Measurements from ENCODE around the gene KIF1C. TPM values are rescaled to one million over a fixed set of nuclear protein-coding genes. Genes with fewer than 3 reads are reported as not detected.
"Not testable (repeated sequence)": the region's sequence is repeated elsewhere in the genome, so short reads cannot be mapped to it uniquely, and the experiment has no call there.

KIF1C gene
- total RNA-seq, 1 donor from 2014 or later, result 29.1 TPM

DNA sequence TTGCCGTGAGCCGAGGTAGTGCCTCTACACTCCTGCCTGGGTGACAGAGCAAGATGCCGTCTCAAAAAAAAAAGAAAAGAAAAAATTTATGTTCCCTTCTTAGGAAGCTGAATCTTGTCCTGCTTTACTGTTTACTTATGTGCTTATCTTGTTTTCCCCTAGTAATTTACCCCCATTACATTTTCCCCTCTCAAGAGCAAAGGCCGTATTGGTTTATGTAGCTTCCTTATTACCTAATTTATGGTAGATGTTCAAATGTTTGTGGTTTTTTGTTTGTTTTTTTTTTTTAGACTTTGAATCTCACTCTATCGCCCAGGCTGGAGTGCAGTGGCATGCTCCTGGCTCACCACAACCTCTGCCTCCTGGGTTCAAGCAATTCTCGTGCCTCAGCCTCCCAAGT, 47.7 kb downstream of the KIF1C start:
- no peak for DNase-seq

DNA sequence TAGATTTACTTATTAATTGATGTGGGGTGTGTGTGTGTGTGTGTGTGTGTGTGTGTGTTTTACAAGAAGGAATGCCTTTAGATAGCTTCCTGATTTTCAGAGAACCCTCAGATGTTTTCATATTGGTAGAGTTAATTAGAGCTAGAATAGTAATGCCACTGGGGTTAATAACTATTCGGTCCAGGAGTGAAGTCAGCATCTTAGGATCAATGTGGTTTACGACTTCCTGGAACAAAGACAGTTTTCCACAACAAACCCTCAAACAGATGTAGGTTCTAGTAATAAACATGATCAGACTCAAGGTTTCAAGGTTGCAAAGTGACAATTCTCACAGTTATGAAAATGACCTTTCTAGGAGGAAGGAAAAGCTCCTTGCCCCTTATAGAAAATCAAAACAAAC, 49.7 kb downstream of the KIF1C start:
- DNase-seq, result peak; percentile 86

DNA sequence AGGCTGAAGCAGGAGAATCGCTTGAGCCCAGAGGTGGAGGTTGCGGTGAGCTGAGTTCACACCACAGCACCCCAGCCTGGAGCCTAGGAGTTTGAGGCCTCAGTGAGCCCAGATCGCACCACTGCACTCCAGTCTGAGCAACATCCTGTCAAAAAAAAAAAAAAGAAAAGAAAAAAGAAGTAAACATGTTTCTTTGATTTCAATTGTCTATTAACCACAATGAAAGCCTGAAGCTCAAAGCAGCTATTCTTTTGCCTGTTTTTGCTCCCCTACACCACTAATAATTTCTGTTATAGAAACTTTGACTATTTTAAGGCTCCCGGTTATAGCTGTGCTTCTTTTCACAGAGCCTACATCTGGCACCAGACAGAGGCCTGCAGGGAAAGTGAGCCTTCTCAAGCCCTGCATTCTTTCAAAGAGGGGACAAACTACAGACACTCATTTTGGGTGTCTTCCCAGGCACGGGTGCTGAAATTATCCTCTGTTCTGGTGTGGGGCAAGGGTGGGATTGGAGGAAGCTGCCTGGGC, 51.6 kb downstream of the KIF1C start:
- DNase-seq, result no peak

DNA sequence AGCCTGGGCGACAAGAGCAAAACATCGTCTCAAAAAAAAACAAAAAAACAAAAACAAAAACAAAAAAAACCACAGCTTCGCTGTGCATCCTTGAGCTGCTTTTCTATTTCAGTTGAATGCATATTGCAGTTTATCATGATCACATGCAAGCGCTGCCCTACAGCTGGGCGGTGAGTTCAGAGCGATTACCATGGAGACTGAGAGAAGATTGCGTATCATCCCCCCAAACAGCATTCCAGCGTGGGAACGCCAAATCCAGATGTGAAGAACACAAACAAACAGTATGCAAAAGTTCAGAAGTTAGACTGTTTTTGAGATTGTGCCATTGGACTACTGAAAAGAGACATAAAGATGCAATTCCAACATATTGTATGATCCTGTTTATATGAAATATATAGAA, 52.5 kb downstream of the KIF1C start:
- DNase-seq, result peak; percentile 93

DNA sequence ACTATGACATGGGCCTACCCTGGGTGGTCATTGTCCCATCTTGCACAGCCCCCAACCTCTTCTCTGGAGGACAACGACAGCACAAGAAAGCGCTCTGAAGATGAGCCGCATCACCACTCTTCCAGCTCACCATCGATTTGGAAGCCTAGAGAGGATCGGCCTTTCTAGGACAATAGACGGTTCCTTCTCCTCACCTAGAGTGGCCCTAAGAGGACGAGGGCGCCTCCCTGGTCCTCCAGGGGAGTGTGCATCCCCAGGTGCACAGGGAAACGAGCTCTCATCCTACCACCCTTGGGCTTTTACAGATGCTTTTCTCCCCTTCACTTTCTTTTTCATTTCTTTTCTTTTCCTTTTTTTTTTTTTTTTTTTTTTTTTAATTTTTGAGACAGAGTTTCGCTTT, 57.8 kb downstream of the KIF1C start:
- DNase-seq, result no peak

DNA sequence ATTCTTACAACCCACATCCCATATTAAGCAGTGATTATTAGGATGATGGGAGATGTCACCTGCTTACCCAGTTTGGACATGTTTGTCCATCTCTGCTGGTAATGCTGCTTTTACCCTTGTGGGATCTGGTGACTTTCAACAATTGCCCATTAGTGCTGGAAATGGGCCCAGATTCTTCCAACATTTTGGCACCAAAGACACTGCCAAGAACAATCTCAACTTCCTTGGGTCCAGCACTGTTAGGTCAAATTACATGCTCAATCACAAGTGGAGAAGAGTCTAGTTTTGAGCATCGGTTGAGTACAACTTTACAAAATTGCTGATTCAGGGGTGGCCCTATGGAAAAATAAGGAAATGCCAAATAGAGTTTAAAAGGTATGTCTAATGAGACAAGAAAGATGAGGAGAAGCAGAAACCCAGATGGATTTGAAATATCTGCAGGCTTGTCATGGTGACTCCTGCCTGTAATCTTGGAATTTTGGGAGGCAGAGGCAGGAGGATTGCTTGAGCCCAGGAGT, 67.5 kb downstream of the KIF1C start:
- DNase-seq, result no peak

DNA sequence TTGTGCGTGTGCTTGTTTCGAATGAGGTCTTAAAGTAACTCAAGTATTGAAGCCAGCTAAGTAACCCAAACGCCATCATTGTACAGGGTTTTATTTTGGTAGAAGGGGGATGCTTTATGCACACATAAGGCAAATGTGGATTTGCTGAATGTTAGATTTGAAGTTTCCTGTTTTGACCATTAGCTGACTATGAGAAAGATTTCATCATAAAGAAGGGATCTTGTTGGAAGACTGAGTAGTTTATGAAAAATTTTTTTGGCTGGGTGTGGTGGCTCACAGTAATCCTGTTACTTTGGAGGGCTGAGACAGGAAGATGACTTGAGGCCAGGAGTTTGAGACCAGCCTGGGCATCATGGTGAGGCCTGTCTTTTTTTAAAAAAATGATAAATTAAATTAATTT, 70.5 kb downstream of the KIF1C start:
- no peak for DNase-seq

DNA sequence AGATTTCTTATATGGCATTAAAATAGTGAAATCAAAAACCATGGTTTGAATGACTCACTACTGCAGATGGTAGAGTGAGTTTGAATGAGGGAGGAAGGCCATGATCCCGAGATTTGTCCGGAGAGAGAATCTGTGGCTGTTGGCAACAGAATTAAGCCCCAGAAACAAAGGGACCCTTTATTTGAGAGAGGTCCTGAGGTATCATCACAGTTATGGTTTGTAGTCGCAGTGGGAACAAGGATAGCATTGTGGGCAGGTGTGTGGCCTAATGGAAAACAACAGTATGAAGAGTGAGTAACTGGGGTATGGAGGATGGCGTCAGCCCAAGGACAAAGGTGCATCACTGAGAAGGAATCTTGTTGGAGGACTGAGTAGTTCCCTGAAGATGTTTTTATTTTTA, 72.0 kb downstream of the KIF1C start:
- no peak for DNase-seq

DNA sequence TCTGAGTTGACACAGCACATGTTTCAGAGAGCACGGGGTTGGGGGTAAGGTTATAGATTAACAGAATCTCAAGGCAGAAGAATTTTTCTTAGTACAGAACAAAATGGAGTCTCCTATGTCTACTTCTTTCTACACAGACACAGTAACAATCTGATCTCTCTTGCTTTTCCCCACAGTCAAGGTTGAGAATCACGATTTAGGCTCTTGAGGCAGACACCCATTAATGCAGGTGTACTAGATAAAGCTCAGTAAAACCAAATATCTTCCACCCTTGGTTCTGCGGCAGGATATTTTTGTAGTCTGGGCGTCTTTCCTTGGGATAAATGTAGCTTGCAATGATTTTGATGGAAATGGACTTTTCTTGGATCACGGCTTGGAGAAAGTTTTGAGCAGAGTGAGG, 77.7 kb downstream of the KIF1C start:
- not testable (repeated sequence) for DNase-seq

DNA sequence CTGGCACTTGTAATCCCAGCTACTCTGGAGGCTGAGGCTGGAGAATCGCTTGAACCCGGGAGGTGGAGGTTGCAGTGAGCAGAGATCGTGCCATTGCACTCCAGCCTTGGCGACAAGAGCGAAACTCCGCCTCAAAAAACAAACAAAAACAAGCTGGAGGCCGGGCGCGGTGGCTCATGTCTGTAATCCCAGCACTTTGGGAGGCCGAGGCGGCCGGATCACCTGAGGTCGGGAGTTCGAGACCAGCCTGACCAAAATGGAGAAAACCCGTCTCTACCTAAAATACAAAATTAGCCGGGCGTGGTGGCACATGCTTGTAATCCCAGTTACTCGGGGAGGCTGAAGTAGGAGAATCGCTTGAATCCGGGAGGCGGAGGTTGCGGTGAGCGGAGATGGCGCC, 79.5 kb downstream of the KIF1C start:
- DNase-seq, result not testable (repeated sequence)

DNA sequence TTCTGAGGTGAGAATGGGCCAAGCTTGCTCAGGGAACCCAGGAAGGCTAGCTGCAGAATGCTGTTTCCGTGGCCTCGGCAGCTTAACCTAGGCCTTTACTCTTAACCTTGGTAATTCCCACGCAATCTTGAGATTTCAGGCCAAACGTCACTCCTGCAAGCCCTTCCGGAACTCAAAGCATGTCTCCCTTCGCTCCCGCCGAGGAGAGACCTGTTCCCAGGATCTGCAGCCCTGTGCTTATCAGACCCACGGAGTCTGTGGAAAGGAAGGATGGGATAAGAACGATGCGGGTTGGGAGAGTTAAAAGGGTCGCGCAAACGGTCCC, 80.0 kb downstream of the KIF1C start:
- no peak for DNase-seq

Small RNA genes lying within 50 kb of the gene (small RNA-seq; reads per million reads assigned to genes)
- gene MIR6864 (ENCODE audit: low replicate concordance) (not detected), gene MIR6865 (ENCODE audit: low replicate concordance) (not detected)

Other genes with a start within 250 kb of the KIF1C start
- not detected for gene TM4SF5, start 226.1 kb upstream of the KIF1C start, total RNA-seq
- 1.6 TPM for gene VMO1, start 211.6 kb upstream of the KIF1C start, total RNA-seq
- gene GLTPD2, start 209.0 kb upstream of the KIF1C start, total RNA-seq, result not detected
- gene PSMB6, start 201.8 kb upstream of the KIF1C start, total RNA-seq, result 78.3 TPM
- gene PLD2, start 190.8 kb upstream of the KIF1C start, total RNA-seq, result 24.5 TPM
- 40.9 TPM for gene MINK1, start 164.6 kb upstream of the KIF1C start, total RNA-seq
- gene C17orf107, start 98.4 kb upstream of the KIF1C start, total RNA-seq, result 6.0 TPM
- 0.69 TPM for gene CHRNE, start 94.9 kb upstream of the KIF1C start, total RNA-seq
- gene GP1BA, start 65.7 kb upstream of the KIF1C start, total RNA-seq, result 0.10 TPM
- gene SLC25A11, start 57.9 kb upstream of the KIF1C start, total RNA-seq, result 34.2 TPM
- 20.6 TPM for gene RNF167, start 57.7 kb upstream of the KIF1C start, total RNA-seq
- 160 TPM for gene PFN1, start 49.4 kb upstream of the KIF1C start, total RNA-seq
- 378 TPM for gene ENO3, start 46.8 kb upstream of the KIF1C start, total RNA-seq
- gene SPAG7, start 30.1 kb upstream of the KIF1C start, total RNA-seq, result 40.7 TPM
- 17.8 TPM for gene CAMTA2, start 10.3 kb upstream of the KIF1C start, total RNA-seq
- gene INCA1, start 428 bp upstream of the KIF1C start, total RNA-seq, result 0.20 TPM
- 0.59 TPM for gene SLC52A1, start 37.5 kb downstream of the KIF1C start, total RNA-seq
- 3.1 TPM for gene ZFP3, start 80.5 kb downstream of the KIF1C start, total RNA-seq
- 7.3 TPM for gene ZNF232, start 113.9 kb downstream of the KIF1C start, total RNA-seq
- gene USP6, start 118.1 kb downstream of the KIF1C start, total RNA-seq, result 0.20 TPM
- gene ZNF594, start 193.9 kb downstream of the KIF1C start, total RNA-seq, result 10.2 TPM
- gene SCIMP, start 236.9 kb downstream of the KIF1C start, total RNA-seq, result 0.99 TPM